Erythroblast (primary cell): ENCODE data around the gene TK2.

Experiments
- GATA1 ChIP-seq: IDR thresholded peaks from 2 replicates; pipeline ENCODE4 v1.6.1; 2011; ENCODE audit warnings: low read depth, mild to moderate bottlenecking, control low read depth, low read length, moderate library complexity
- POLR2A ChIP-seq: IDR thresholded peaks from 2 replicates; pipeline ENCODE4 v1.6.1; 2011; ENCODE audit warnings: mild to moderate bottlenecking, low read length

DNA sequence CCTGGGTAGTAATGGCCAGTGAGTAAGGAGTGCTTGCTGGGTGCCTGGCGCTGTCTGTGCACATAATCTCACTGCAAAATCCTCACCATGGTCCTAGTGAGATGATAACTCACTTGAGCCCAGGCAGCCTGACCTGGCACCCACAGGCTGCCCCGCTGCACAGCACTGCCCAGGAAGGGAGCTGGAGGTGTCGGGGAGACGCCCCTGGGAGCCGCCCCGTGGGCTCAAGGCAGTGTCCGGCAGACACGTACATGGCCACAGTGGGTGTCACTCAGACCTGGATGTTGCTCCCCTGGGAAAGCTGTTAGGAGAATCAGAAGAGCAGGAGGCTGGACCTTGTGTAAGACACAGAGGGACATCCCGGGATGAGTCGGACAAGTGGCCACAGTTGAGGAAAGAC lies 78.7 kb downstream of the TK2 start:
- no peak for TF ChIP-seq POLR2A
- TF ChIP-seq GATA1 = no peak
